Adipose tissue (tissue), 3 donors: ENCODE data around the gene FRMD6. TPM values are rescaled to one million over a fixed set of nuclear protein-coding genes. Genes with fewer than 3 reads are reported as not detected.
"Not testable (repeated sequence)": the region's sequence is repeated elsewhere in the genome, so short reads cannot be mapped to it uniquely, and the experiment has no call there.

Experiments used
- H3K27ac ChIP-seq: one replicate; pipeline ENCODE4 v1.5.1; 2013; ENCODE audit warnings: low read depth, low read length
- WGBS, 3 donors: extraction: QIAGEN DNeasy Blood & Tissue Kit; methylation state at CpG; one replicate each; pipeline ENCODE4 v1.1.7; 2013; 5-methylcytosine and 5-hydroxymethylcytosine counted together
- polyA plus RNA-seq, 3 donors: library from polyadenylated mRNA; stranded (reverse); fragments of 200-250 nt; gene quantifications; one replicate each; pipeline ENCODE4 v1.2.3, GENCODE V29; 2013
- donor health status: healthy with polysubstance abuse.
- donor health status: Bipolar disorder and iron deficiency.
- donor health status: healthy.

FRMD6 gene
- polyA plus RNA-seq, 3 donors: 2.3 to 16.3 (median 5.2) TPM

DNA sequence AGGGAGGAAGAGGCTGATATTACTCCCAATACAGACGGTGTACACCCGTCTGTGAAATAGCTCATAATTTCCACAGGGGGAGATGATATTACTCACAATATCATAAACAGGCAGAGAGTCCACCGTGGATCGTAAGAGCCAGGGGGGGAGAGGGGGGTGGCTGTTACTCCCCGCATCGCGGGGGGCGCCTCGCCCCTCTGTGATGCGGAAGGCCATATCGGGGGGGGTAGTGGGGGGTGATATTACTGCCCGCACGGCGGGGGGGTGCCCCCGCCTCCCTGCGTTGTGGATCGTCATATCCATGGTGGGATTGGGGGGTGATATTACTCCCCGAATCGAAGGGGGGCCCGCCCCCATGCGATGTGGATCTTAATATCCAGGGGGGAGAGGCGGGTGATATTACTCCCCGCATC is 91.9 kb downstream of the FRMD6 start:
- no peak overlapping the region for H3K27ac ChIP-seq
- 66 to 85% (median 80%) methylated on average over 21 to 23 of the region's 23 CpGs for WGBS, 3 donors

DNA sequence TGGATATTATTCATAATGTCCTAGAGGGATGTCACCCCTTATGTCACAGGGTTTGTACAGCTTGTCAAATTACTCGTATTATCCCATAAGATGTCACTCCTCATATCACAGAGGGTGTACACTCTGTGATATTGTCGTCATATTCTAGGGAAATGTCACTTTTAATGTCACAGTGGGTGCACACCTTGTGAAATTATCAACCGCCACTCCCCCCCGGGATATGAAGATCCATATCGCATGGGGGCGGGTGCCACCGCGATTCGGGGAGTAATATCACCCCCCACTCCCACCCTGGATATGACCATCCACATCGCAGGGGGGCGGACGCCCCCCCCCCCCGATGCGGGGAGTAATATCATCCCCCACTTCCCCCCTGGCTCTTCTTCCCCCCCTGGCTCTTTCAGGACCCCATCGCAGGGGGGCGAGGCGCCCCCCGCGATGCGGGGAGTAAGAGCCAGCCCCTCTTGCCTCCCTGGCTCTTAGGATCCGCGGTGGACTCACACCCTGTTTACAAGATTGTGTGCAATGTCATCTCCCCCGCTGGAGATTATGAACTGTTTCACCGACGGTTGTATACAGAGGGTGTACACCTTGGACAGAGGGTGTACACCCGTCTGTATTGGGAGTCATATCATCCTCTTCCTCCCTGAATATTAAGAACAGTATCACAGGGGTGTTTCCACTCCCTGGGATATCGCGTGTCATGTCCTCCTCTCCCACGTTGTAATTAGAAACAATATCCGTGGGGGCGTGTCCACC is 92.8 kb downstream of the FRMD6 start:
- 81 to 86% (median 85%) methylated on average over 28 to 31 of the region's 31 CpGs for WGBS, 3 donors
- no peak overlapping the region for H3K27ac ChIP-seq

DNA sequence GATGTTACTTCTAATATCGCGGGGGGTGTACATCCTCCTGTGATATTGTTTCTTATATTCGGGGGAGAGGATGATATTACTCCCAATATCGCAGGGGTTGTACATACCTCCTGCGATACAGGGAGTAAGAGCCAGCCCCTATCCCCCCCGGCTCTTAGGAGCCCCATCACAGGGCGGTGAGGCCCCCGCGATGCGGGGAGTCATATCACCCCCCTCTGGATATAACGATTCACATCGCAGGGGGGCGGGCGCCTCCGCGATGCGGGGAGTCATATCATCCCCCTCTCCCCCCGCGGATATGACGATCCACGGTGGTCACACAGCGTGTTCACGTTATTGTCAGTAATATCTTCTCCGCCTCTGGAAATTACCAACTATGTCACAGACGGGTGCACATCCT is 95.1 kb downstream of the FRMD6 start:
- 86 to 91% (median 86%) methylated on average over 24 to 25 of the region's 25 CpGs for WGBS, 3 donors
- not testable (repeated sequence) for H3K27ac ChIP-seq

DNA sequence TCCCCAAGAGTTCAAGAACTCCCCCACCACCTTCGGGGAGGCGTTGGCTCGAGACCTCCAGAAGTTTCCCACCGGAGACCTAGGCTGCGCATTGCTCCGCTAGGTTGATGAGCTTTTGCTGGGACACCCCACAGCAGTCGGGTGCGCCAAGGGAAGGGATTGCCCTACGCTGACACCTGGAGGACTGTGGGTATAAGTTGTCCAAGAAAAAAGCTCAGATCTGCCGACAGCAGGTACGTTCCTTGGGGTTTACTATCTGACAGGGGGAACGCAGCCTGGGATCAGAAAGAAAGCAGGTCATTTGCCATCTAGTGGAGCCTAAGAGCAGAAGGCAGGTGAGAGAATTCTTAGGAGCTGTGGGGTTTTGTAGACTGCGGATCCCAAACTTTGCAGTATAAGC is 98.8 kb downstream of the FRMD6 start:
- H3K27ac ChIP-seq: no peak overlapping the region
- 67 to 81% (median 77%) methylated on average over 13 of the region's 13 CpGs for WGBS, 3 donors

DNA sequence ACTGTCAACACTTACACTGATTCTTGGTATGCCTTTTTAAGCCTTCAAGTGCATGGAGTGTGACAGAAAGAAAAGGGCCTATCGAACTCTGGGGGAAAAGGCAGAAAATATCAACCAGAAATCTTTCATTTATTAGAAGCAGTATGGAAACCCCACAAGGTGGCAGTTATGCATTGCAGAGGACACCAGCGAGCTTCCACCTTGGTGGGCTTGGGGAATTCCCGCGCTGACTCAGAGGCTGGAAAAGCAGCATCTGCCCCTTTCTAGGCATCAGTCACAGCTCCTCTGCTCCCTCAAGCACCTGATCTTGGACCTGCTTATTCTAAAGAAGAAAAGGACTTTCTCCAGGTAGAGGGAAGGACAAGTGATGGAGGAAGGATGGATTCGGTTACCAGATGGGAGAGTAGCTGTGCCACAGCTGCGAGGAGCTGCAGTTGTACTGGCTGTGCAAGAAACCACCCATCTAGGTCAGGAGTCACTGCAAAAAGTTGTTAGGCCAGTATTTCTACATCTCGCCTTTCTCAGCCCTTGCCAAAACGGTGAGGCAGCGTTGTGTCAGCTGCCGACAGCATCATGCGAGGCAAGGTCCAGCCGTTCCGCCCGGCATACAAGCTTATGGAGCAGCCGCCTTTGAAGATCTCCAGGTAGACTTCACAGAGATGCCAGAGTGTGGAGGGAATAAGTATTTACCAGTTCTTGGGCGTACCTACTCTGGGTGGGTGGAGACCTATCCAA is 100.1 kb downstream of the FRMD6 start:
- 57 to 91% (median 85%) methylated on average over 16 of the region's 16 CpGs for WGBS, 3 donors

DNA sequence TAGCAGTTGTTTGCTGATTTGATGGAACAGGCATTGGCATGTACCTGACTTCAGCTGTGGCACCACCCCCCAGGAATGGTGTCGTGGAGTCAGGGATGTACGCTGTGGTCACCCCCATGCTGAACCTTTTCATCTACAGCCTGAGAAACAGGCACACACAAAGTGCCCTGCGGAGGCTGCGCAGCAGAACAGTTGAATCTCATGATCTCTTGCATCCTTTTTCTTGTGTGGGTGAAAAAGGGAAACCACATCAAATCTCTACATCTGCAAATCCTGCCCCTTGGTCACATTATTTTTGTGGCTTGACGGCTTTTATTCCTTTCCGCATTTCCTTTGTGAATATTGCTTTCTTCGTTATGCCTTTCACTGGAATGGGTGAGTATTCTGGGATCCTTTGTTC is 106.0 kb downstream of the FRMD6 start:
- H3K27ac ChIP-seq: not testable (repeated sequence)
- WGBS, 3 donors: 49 to 67% (median 50%) methylated on average over 7 of the region's 7 CpGs

More for the DNA sequence above, 100.1 kb downstream of the FRMD6 start:
- not testable (repeated sequence) for H3K27ac ChIP-seq

DNA sequence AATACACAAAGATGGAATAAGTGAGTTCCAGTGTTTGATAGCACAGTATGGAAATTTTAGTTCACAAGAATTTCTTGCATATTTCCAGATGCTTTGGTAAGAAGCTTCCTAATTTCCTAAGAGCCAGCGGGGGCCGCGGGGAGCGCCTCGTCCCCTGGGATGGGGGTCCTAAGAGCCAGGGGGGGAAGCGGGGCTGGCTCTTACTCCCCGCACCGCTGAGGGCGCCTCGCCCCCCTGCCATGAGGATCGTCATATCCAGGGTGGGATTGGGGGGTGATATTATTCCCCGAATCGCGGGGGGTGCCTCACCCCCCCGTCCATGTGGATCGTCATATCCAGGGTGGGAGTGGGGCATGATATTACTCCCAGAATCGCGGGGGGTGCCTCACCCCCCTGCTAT is 108.2 kb downstream of the FRMD6 start:
- WGBS, 3 donors: 90 to 95% (median 93%) methylated on average over 18 of the region's 18 CpGs
- H3K27ac ChIP-seq: no peak overlapping the region

DNA sequence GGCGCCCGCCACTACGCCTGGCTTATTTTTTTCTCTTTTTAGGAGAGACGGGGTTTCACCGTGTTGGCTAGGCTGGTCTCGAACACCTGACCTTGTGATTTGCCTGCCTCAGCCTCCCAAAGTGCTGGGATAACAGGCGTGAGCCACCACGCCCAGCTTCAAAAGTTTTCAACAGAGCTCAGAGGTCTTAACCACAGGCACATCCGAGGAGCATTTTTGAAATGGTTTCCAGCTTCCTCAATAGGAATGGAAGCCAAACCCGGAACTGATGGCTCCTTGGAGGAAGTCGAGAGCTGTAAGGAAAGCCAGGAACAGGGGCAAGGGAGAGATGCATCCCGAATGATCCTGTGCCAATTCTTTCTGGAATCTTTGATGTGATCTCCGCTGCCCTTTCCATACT is 114.0 kb downstream of the FRMD6 start:
- 85 to 88% (median 86%) methylated on average over 13 of the region's 13 CpGs for WGBS, 3 donors
- not testable (repeated sequence) for H3K27ac ChIP-seq

DNA sequence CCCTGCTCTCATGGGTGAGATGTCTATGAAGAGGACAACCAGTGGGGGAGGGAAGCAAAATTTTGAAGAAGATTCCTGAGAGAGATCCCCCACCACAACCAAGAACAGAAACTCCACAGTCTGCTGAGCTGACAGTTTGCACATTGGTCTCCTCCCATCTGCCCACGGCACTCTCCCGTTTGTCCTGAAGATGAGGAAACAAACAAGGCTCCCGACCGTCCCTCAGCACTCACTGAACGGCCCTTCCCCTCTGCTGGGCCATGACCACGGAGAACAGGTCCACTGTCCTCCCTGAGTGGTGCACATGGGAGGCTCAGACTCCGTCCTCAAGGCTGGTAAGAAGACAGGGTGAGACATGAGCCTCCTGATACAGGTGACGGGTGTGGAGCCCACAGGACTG is 114.9 kb downstream of the FRMD6 start:
- WGBS, 3 donors: 49 to 58% (median 50%) methylated on average over 8 of the region's 8 CpGs
- H3K27ac ChIP-seq: not testable (repeated sequence)

DNA sequence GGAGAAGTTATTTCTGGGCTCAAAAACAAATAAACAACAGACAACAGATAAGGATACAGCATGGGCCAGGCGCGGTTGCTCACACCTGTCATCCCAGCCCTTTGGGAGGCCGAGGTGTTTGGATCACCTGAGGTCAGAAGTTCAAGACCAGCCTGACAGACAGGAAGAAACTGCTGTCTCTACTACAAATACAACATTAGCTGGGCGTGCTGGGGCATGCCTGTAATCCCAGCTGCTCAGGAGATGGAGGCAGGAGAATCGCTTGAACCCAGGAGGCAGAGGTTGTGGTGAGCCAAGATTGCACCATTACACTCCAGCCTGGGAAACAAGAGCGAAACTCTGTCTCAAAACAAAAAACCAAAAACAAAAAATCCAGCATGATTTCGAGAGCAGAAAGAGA is 117.6 kb downstream of the FRMD6 start:
- not testable (repeated sequence) for H3K27ac ChIP-seq
- WGBS, 3 donors: 70 to 86% (median 84%) methylated on average over 7 of the region's 7 CpGs

DNA sequence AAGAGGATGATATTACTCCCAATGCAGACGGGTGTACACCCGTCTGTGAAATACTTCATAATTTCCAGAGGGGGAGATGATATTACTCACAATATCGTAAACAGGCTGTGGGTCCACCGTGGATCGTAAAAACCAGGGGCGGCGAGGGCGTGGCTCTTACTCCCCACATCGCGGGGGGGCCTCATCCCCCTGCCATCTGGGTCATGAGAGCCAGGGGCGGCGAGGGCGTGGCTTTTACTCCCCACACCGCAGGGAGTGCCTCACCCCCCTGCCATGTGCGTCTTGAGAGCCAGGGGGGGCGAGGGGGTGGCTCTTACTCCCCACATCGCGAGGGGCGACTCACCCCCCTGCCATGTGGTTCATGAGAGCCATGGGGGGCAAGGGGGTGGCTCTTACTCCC is 122.5 kb downstream of the FRMD6 start:
- no peak overlapping the region for H3K27ac ChIP-seq
- 83 to 90% (median 87%) methylated on average over 18 to 19 of the region's 19 CpGs for WGBS, 3 donors

DNA sequence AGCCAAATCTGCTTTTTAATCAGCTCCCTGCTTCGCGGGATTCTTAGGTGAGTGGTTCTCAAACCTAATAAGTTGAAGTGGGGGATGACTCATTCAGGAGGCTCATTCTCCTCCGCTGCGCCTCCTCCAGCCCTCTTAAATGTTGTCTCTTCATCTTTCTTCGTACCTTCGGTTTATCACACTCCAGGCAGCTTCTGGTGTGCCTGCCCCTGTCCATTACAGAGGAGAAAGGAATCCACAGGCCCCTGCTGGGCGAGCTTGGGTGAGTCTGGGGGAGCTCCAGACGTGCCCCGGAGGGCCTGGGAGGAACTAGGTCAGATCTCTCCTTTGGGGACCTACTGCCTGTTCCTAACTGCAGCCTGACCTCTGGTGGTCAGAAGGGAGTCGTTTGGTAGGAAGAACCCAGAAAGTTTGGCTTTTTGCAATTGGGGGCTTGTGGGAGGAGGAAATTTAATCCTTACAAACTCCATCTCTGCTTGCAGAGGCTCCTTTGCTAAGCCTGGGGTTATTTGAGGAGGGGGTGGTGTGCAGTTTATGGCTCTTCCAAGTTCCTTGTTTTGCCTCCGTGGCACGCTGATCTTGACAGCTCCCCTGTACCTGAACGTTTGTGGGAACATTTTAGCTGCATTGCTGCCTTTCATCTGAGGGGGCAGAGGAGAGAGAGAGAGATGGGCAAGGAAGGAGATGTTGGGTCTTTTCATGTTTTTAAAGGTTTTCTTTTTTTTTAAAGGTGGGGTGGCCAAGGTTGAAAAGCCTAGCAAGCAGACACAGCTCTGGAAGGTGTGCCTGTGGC is 124.6 kb downstream of the FRMD6 start:
- no peak overlapping the region for H3K27ac ChIP-seq
- WGBS, 3 donors: 43 to 46% (median 44%) methylated on average over 13 of the region's 13 CpGs

DNA sequence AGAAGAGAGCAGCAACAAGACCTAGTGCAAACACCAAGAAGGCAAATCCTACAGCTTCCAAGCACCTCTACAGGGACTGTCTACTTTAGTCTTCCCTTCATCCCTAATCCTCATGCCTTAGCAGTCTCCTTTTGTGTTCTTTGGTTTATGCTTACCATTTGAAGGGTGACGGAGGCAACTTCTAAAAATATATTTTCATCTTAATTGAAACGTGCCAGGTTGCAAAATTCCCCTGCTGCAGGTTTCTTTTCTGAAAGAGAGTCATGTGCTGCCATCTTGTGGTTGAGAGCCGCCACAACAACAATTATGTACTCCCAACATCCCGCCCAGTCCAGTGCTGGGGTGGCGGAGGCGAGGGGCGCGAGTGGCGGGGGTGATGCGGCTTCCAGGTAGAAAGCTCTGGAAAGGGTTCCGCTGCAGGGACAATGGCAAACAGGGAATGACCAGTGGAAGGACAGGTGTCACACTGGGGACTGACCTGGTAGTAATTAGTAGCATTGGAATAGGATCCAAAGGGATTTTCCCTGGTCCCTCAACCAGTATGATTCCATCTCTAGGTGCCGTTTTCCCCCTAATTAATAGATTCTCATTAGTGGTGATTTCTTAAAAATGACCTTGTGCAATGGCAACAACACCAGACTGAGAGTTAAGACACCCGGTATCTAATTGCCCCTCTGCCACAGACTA is 128.4 kb downstream of the FRMD6 start:
- 6 to 11% (median 10%) methylated on average over 13 of the region's 13 CpGs for WGBS, 3 donors
- no peak overlapping the region for H3K27ac ChIP-seq

Other genes with a start within 250 kb of the FRMD6 start
- 10 to 100 TPM in 2 of 3 donors, 1 to 10 TPM in 1; 3.9 to 41.7 (median 32.5) TPM for gene GNG2, start 208.7 kb downstream of the FRMD6 start, polyA plus RNA-seq